HEK293 (cell line): ENCODE data around the gene LTB4R.

Experiments used
- CTCF ChIA-PET: fragments of 350-600 bp; formaldehyde crosslinking; extraction: SDS; loops from one replicate; lab custom pipeline; 2021; ENCODE audit warnings: antibody characterized with exemption; lab: Yijun Ruan, JAX
- POLR2A ChIA-PET: fragments of 300-600 bp; formaldehyde crosslinking; extraction: SDS; loops from one replicate; lab custom pipeline; 2020; ENCODE audit warnings: antibody characterized with exemption, inconsistent platforms; lab: Yijun Ruan, JAX
- H3K27ac ChIP-seq: fragments of 200-500 bp; sonication (Bioruptor generic); 2 replicates; pipeline ENCODE4 v1.5.1; 2014; ENCODE audit warnings: low read depth, low read length, control low read depth, inconsistent platforms; ENCODE audit errors: extremely low read depth
- H3K36me3 ChIP-seq, 2 experiments: fragments of 200-500 bp in 1 of 2; sonication (Bioruptor generic) in 1 of 2; 1 replicate in 1 of 2; 2 replicates in 1 of 2; pipeline ENCODE4 v1.5.1; 2014 to 2017; ENCODE audit warnings: inconsistent platforms in 2 of 2, low read length in 2 of 2; ENCODE audit not compliant: control insufficient read depth in 2 of 2, insufficient read depth in 1 of 2
- H3K4me1 ChIP-seq: fragments of 200-500 bp; sonication (Bioruptor generic); 2 replicates; pipeline ENCODE4 v1.5.1; 2014; ENCODE audit warnings: mild to moderate bottlenecking, low read length, inconsistent platforms; ENCODE audit not compliant: control insufficient read depth, insufficient read depth
- H3K4me3 ChIP-seq: 2 replicates; pipeline ENCODE4 v1.5.1; 2011; ENCODE audit warnings: low read depth, mild to moderate bottlenecking, control low read depth, low read length, moderate library complexity
- H3K9me3 ChIP-seq: fragments of 200-500 bp; sonication (Bioruptor generic); 2 replicates; pipeline ENCODE4 v1.5.1; 2014; ENCODE audit warnings: low read depth, low read length, inconsistent platforms; ENCODE audit not compliant: control insufficient read depth, insufficient read depth
- KLF9 ChIP-seq: fragments of 450-650 bp; formaldehyde crosslinking; IDR thresholded peaks from 2 replicates; pipeline ENCODE4 v1.5.1; 2016; ENCODE audit warnings: missing biosample characterization, missing genetic modification characterization, low read depth
- MZF1 ChIP-seq: fragments of 450-650 bp; formaldehyde crosslinking; IDR thresholded peaks from 2 replicates; pipeline ENCODE4 v1.5.1; 2017; ENCODE audit warnings: missing biosample characterization, missing genetic modification characterization, borderline replicate concordance
- SALL2 ChIP-seq: fragments of 450-650 bp; formaldehyde crosslinking; IDR thresholded peaks from 2 replicates; pipeline ENCODE4 v1.5.0; 2017; ENCODE audit warnings: missing biosample characterization, mild to moderate bottlenecking, missing genetic modification characterization, borderline replicate concordance
- SETDB1 ChIP-seq: IDR thresholded peaks from one replicate; pipeline ENCODE4 v1.6.1; 2017; ENCODE audit warnings: mild to moderate bottlenecking, low read length, moderate library complexity, mixed read lengths; ENCODE audit not compliant: insufficient read length
- SP3 ChIP-seq: fragments of 450-650 bp; formaldehyde crosslinking; IDR thresholded peaks from 2 replicates; pipeline ENCODE4 v1.5.1; 2016; ENCODE audit warnings: missing biosample characterization, missing genetic modification characterization
- ZBTB7A ChIP-seq: fragments of 450-650 bp; formaldehyde crosslinking; IDR thresholded peaks from 2 replicates; pipeline ENCODE4 v1.5.1; 2016; ENCODE audit warnings: low read depth, missing biosample characterization, missing genetic modification characterization
- ZFP37 ChIP-seq: fragments of 450-650 bp; formaldehyde crosslinking; IDR thresholded peaks from 2 replicates; pipeline ENCODE4 v1.5.1; 2016; ENCODE audit warnings: missing biosample characterization, missing genetic modification characterization
- ZFP41 ChIP-seq: fragments of 450-650 bp; formaldehyde crosslinking; IDR thresholded peaks from 2 replicates; pipeline ENCODE4 v1.5.1; 2016; ENCODE audit warnings: missing biosample characterization, missing genetic modification characterization, borderline replicate concordance
- ZIC2 ChIP-seq: fragments of 450-650 bp; formaldehyde crosslinking; IDR thresholded peaks from 2 replicates; pipeline ENCODE4 v1.5.1; 2016; ENCODE audit warnings: missing biosample characterization, missing genetic modification characterization
- ZNF114 ChIP-seq: fragments of 450-650 bp; formaldehyde crosslinking; IDR thresholded peaks from 2 replicates; pipeline ENCODE4 v1.5.0; 2017; ENCODE audit warnings: missing biosample characterization, missing genetic modification characterization
- ZNF23 ChIP-seq: fragments of 450-650 bp; formaldehyde crosslinking; IDR thresholded peaks from 2 replicates; pipeline ENCODE4 v1.5.1; 2016; ENCODE audit warnings: missing biosample characterization, missing genetic modification characterization, borderline replicate concordance
- ZNF24 ChIP-seq: fragments of 450-650 bp; formaldehyde crosslinking; IDR thresholded peaks from 2 replicates; pipeline ENCODE4 v1.5.1; 2016; ENCODE audit warnings: missing biosample characterization, missing genetic modification characterization
- ZNF558 ChIP-seq: fragments of 450-650 bp; formaldehyde crosslinking; IDR thresholded peaks from 2 replicates; pipeline ENCODE4 v1.5.1; 2016; ENCODE audit warnings: missing biosample characterization, missing genetic modification characterization
- ZNF623 ChIP-seq: fragments of 450-650 bp; formaldehyde crosslinking; IDR thresholded peaks from 2 replicates; pipeline ENCODE4 v1.5.1; 2016; ENCODE audit warnings: missing biosample characterization, missing genetic modification characterization
- ZNF624 ChIP-seq: fragments of 450-650 bp; formaldehyde crosslinking; IDR thresholded peaks from 2 replicates; pipeline ENCODE4 v1.5.1; 2017; ENCODE audit warnings: missing biosample characterization, missing genetic modification characterization
- ZNF658 ChIP-seq: fragments of 450-650 bp; formaldehyde crosslinking; IDR thresholded peaks from 2 replicates; pipeline ENCODE4; 2016; ENCODE audit warnings: missing biosample characterization, missing genetic modification characterization
- ZNF707 ChIP-seq: fragments of 450-650 bp; formaldehyde crosslinking; IDR thresholded peaks from 2 replicates; pipeline ENCODE4 v1.5.1; 2016; ENCODE audit warnings: missing biosample characterization, missing genetic modification characterization
- TF ChIP-seq, protein P1 (sequence below): fragments of 450-650 bp; formaldehyde crosslinking; IDR thresholded peaks from 2 replicates; pipeline ENCODE4 v1.5.1; 2016; ENCODE audit warnings: missing biosample characterization, missing genetic modification characterization
- TF ChIP-seq, protein P2 (sequence below): fragments of 450-650 bp; formaldehyde crosslinking; IDR thresholded peaks from 2 replicates; pipeline ENCODE4 v1.5.1; 2016; ENCODE audit warnings: missing biosample characterization, missing genetic modification characterization
- TF ChIP-seq, protein P3 (sequence below): IDR thresholded peaks from 2 replicates; pipeline ENCODE4 v1.6.1; 2011; ENCODE audit warnings: mild to moderate bottlenecking, low read depth, low read length, borderline replicate concordance

Gene LTB4R

DNA sequence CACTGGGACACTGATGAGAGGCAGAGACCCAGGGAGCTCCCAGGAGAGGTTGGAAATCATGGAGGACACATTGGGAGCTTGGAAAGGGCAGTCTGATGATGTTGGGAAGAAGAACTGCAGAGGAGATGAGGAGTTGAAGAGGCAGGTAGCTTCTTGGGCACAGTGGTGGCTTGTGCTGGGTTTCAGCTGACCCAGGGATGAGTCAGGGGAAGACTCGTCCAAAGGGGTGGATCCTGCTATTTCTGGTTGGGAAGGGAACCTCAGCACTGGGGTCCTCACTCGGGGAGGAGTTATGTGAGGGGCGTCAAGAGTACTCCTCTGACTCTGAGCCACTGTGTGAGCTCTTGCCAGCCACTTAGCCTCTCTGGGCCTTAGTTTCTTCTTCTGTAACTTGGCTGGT, 12.0 kb downstream of the LTB4R start (continued):
- no peak for TF ChIP-seq ZFP37

DNA sequence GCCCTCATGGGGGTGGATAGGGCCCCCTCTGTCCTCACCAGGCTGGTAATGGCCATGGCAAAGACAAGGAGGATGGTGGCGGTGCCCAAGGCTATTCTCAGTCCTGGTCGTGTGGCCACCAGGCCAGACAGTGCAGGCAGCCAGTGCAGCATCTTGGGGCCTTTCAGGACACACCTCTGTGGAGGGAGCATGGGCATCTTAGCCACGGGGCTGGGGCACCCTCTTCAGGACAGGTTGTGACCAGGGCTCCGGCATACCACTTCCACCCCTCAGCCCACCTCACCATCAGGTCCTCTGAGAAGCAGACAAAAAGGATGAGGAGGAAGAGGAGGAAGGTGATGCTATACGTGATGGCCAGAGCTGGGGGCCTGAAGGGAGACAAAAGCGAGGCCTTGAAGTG, 12.7 kb downstream of the LTB4R start:
- H3K4me1 ChIP-seq: no peaks in the 10 kb centered on the region
- H3K9me3 ChIP-seq: no peaks in the 10 kb centered on the region
- no peak overlapping the region for H3K27ac ChIP-seq
- CTCF ChIA-PET: interaction anchor here (4.1 to 16.9 kb wide), 2 partner anchors 9 to 108 kb away, joined by 26 to 468 read pairs; partner anchors contain the start of genes CBLN3 and KHNYN
- H3K4me3 ChIP-seq: no peak overlapping the region
- POLR2A ChIA-PET: no interaction called here
- no peaks in the 10 kb centered on the region for H3K36me3 ChIP-seq
- TF ChIP-seq, protein P1, sequence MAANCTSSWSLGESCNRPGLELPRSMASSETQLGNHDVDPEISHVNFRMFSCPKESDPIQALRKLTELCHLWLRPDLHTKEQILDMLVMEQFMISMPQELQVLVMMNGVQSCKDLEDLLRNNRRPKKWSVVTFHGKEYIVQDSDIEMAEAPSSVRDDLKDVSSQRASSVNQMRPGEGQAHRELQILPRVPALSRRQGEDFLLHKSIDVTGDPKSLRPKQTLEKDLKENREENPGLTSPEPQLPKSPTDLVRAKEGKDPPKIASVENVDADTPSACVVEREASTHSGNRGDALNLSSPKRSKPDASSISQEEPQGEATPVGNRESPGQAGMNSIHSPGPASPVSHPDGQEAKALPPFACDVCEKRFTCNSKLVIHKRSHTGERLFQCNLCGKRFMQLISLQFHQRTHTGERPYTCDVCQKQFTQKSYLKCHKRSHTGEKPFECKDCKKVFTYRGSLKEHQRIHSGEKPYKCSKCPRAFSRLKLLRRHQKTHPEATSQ: no peak
- TF ChIP-seq ZBTB7A: no peak
- no peak for TF ChIP-seq ZFP41 (tag by site-specific recombination)
- TF ChIP-seq ZNF558 (tag by site-specific recombination): no peak
- TF ChIP-seq ZNF23 (tag by site-specific recombination): no peak
- no peak for TF ChIP-seq ZNF707 (tag by site-specific recombination)
- no peak for TF ChIP-seq MZF1 (tag by site-specific recombination)
- TF ChIP-seq KLF9 (tag by site-specific recombination): no peak
- TF ChIP-seq ZNF623 (tag by site-specific recombination): no peak
- TF ChIP-seq ZNF24 (tag by site-specific recombination): no peak
- TF ChIP-seq ZIC2: no peak
- TF ChIP-seq, protein P2, sequence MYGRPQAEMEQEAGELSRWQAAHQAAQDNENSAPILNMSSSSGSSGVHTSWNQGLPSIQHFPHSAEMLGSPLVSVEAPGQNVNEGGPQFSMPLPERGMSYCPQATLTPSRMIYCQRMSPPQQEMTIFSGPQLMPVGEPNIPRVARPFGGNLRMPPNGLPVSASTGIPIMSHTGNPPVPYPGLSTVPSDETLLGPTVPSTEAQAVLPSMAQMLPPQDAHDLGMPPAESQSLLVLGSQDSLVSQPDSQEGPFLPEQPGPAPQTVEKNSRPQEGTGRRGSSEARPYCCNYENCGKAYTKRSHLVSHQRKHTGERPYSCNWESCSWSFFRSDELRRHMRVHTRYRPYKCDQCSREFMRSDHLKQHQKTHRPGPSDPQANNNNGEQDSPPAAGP (tag by site-specific recombination): no peak
- TF ChIP-seq ZNF658 (tag by site-specific recombination): no peak
- TF ChIP-seq ZNF624 (tag by site-specific recombination): no peak
- no peak for TF ChIP-seq SETDB1

DNA sequence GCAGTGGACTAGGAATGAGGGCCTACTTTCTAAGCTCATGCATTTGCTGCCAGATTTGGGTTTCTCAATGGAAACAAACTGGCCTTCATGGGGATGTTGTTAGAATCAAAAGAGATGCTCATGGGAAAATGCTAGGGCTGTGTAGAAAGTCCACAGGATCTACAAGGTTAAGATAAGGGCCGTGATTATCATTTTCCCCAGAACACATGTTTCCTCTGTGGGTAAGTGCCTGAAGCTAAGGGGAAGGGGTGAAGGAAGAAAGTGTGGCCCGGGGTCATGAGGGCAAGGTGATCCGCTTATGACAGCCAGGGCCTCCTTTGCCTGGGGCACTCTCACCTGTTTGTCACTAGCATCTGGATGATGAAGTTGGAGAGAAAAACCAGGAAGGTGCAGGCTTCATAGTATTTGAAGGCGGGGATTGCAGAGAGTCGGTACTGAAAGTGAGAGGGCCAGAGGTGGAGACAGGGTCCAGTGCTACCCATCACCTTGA, 13.8 kb downstream of the LTB4R start:
- TF ChIP-seq ZNF24 (tag by site-specific recombination) (no peak), ZNF624 (tag by site-specific recombination) (no peak), SP3 (tag by site-specific recombination) (no peak), SALL2 (tag by site-specific recombination) (no peak), ZNF114 (no peak)
- TF ChIP-seq, protein P3, sequence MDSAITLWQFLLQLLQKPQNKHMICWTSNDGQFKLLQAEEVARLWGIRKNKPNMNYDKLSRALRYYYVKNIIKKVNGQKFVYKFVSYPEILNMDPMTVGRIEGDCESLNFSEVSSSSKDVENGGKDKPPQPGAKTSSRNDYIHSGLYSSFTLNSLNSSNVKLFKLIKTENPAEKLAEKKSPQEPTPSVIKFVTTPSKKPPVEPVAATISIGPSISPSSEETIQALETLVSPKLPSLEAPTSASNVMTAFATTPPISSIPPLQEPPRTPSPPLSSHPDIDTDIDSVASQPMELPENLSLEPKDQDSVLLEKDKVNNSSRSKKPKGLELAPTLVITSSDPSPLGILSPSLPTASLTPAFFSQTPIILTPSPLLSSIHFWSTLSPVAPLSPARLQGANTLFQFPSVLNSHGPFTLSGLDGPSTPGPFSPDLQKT: no peak
- Histone ChIP-seq H3K36me3 (no peaks in the 10 kb centered on the region), H3K4me3 (no peak overlapping the region), H3K27ac (no peak overlapping the region), H3K4me1 (no peaks in the 10 kb centered on the region), H3K9me3 (no peaks in the 10 kb centered on the region)
- POLR2A ChIA-PET: no interaction called here
- CTCF ChIA-PET: interaction anchor here (0.6 to 16.9 kb wide), 6 partner anchors 8 to 106 kb away, joined by 3 to 468 read pairs (median 6); partner anchors contain the start of genes CBLN3, CIDEB and KHNYN
